ENCODE results near the gene PSTPIP2.

DNA sequence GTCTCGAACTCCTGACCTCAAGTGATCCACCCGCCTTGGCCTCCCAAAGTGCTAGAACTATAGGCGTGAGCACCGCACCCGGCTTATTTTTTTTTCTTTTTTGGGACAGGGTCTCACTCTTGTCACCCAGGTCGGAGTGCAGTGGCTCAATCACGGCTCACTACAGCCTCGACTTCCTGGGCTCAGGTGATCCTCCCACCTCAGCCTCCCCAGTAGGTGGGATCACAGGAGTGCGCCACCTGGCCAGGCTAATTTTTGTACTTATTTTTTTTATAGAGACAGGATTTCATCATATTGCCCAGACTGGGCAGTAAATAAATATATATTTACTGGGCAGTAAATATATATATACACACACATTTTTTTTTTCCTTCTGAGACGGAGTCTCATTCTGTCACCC is 23.5 kb upstream of the PSTPIP2 start:
- TF ChIP-seq CTCF (conservative IDR thresholded peaks at IDR 0.05; ENCODE audit: low read length): no peak
- TF ChIP-seq EZH2phosphoT487 (IDR thresholded peaks at IDR 0.05; ENCODE audit: borderline replicate concordance): no peak
